Fibroblast of upper back skin (primary cell): ENCODE data around the gene DLG2.

Source experiments
- DNase-seq: peaks from one replicate; pipeline ENCODE4 v3.0.0-alpha.2; 2013

DLG2 gene

GRCh38 chr11:84628871-84629620 lies 998.1 kb downstream of the DLG2 start:
- no peak for DNase-seq

- DNase-seq = no peak
Measured at GRCh38 chr11:84626256-84626655, 1000.9 kb downstream of the DLG2 start.

- DNase-seq = no peak
Measured at GRCh38 chr11:84612645-84613044, 1014.5 kb downstream of the DLG2 start.

- no peak for DNase-seq
Measured at GRCh38 chr11:84608837-84609196, 1018.3 kb downstream of the DLG2 start.

GRCh38 chr11:84607975-84608836 lies 1018.9 kb downstream of the DLG2 start:
- DNase-seq = no peak

- no peak for DNase-seq
Measured at GRCh38 chr11:84594602-84595001, 1032.5 kb downstream of the DLG2 start.

- no peak for DNase-seq
Measured at GRCh38 chr11:84590106-84590505, 1037.0 kb downstream of the DLG2 start.

- no peak for DNase-seq
Measured at GRCh38 chr11:84588131-84588829, 1038.9 kb downstream of the DLG2 start.

GRCh38 chr11:84583106-84583505 lies 1044.0 kb downstream of the DLG2 start:
- no peak for DNase-seq

- DNase-seq = no peak
Measured at GRCh38 chr11:84581083-84581482, 1046.1 kb downstream of the DLG2 start.

- no peak for DNase-seq
Measured at GRCh38 chr11:84580428-84580827, 1046.7 kb downstream of the DLG2 start.

- no peak for DNase-seq
Measured at GRCh38 chr11:84573868-84574267, 1053.3 kb downstream of the DLG2 start.

GRCh38 chr11:84566671-84567070 lies 1060.5 kb downstream of the DLG2 start:
- no peak for DNase-seq

- DNase-seq = no peak
Measured at GRCh38 chr11:84564867-84565184, 1062.3 kb downstream of the DLG2 start.

GRCh38 chr11:84564180-84564866 lies 1062.8 kb downstream of the DLG2 start:
- DNase-seq = peak; percentile 34

- no peak for DNase-seq
Measured at GRCh38 chr11:84563356-84563755, 1063.8 kb downstream of the DLG2 start.

GRCh38 chr11:84560206-84560605 lies 1066.9 kb downstream of the DLG2 start:
- no peak for DNase-seq

- DNase-seq = peak; percentile 44
Measured at GRCh38 chr11:84558085-84558905, 1068.8 kb downstream of the DLG2 start.

- peak; percentile 13 for DNase-seq
Measured at GRCh38 chr11:84552791-84553190, 1074.4 kb downstream of the DLG2 start.

GRCh38 chr11:84549217-84549616 lies 1077.9 kb downstream of the DLG2 start:
- DNase-seq = peak; percentile 42

- DNase-seq = no peak
Measured at GRCh38 chr11:84544566-84544965, 1082.6 kb downstream of the DLG2 start.
